Pancreas (tissue), 10 donors: ENCODE results near the gene BCAP31. TPM values are rescaled to one million over a fixed set of nuclear protein-coding genes. Genes with fewer than 3 reads are reported as not detected.
A peak's percentile ranks its signal among the peaks of the same experiment; 100 is the strongest.

ENCODE experiments used
- ATAC-seq, 4 donors: fragments of 200-7000 bp; cut with Tn5 transposase; one replicate each; pipeline versions ENCODE4 v1.8.0 to v1.9.1; 2020; ENCODE audit warnings: mild to moderate bottlenecking in 4 of 4, moderate library complexity in 4 of 4
- DNase-seq, 6 donors: peaks; one replicate each; pipeline ENCODE4 v3.0.0-alpha.2; 2020
- FAIRE-seq: peaks from 2 replicates; lab custom pipeline; 2012; peaks lifted over from hg19 to GRCh38; lab: Jason Lieb, UNC
- H3K27ac ChIP-seq, 4 donors: fragments of 200-600 bp; sonication (generic); 1 replicate in 3 of 4; 2 replicates in 1 of 4; pipeline versions ENCODE4 v1.5.0 to v1.8.0; 2020
- H3K27me3 ChIP-seq, 4 donors: fragments of 200-600 bp; one replicate each; pipeline ENCODE4 v1.8.0; 2021
- H3K36me3 ChIP-seq, 3 donors: fragments of 200-600 bp; sonication (generic) in 1 of 3; one replicate each; pipeline versions ENCODE4 v1.5.0 to v1.8.0; 2020 to 2021
- H3K4me1 ChIP-seq, 3 donors: fragments of 200-600 bp; one replicate each; pipeline ENCODE4 v1.8.0; 2021
- H3K4me3 ChIP-seq, 4 donors: fragments of 200-600 bp; sonication (generic) in 2 of 4; one replicate each; pipeline versions ENCODE4 v1.5.0 to v1.8.0; 2020 to 2021
- H3K9me3 ChIP-seq, 4 donors: fragments of 200-600 bp; one replicate each; pipeline ENCODE4 v1.8.0; 2021
- WGBS, 2 donors: extraction: QIAGEN DNeasy Blood & Tissue Kit; methylation state at CpG; one replicate each; pipeline ENCODE4 v1.1.7; 2013; 5-methylcytosine and 5-hydroxymethylcytosine counted together
- intact Hi-C, 3 donors: fragments of 100-400 bp; cut with DNase I; formaldehyde crosslinking; loops; one replicate each; pipeline versions ENCODE4 v1.11.1 to v1.14.2; 2022
- polyA plus RNA-seq, 2 donors: library from polyadenylated mRNA; stranded (reverse); fragments of 200-250 nt; gene quantifications; one replicate each; pipeline ENCODE4 v1.2.3, GENCODE V29; 2013
- total RNA-seq, 6 donors: library from RNA; stranded (reverse); fragmentation: NEBNext Ultra II Directional in 4 of 6; extraction: Animal tissue kit (Norgen Biotek cat#: 25700) in 4 of 6; gene quantifications; one replicate each; pipeline versions ENCODE4 v1.2.1 to v1.2.4, GENCODE V29; 2021 to 2023
- TF ChIP-seq, protein P1 (sequence below), 4 donors: fragments of 200-600 bp; sonication (generic) in 3 of 4; IDR thresholded peaks; one replicate each; pipeline versions ENCODE4 v1.5.0 to v1.8.0; 2021; ENCODE audit warnings: antibody characterized with exemption in 4 of 4
- donor health status: healthy with polysubstance abuse.
- donor health status: DM: no; HTN: no; CAD: no; lungs with moderate emphysema.
- donor health status: DM: no; HTN: no; CAD: no.
- donor health status: control.
- donor health status: control.
- donor health status: Bipolar disorder and iron deficiency.
- donor health status: DM: yes; HTN: yes; CAD: no.
- donor health status: DM: no; HTN: no; CAD: no.
- donor health status: DM: no; HTN: no; CAD: no.
- donor health status: DM: yes; HTN: yes; CAD: no.

Gene BCAP31
- total and polyA plus RNA-seq, 8 donors = 66.3 to 118 (median 85.6) TPM

DNA sequence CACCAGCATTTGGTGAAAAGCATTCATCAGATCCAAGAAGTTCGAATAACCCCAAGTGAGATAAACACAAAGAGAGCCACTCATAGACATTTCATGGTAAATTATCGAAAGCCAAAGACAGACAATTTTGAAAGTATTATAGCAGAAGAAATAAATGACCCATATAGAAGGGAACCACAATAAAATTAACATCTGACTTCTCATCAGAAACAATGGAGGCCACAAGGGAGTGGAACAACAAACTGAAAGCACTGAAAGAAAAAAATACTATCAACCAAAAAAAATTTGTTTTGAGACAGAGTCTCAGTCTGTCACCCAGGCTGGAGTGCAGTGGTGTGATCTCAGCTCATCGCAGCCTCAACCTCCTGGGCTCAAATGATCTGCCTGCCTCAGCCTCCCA lies 64.9 kb downstream of the BCAP31 start:
- TF ChIP-seq, protein P1, sequence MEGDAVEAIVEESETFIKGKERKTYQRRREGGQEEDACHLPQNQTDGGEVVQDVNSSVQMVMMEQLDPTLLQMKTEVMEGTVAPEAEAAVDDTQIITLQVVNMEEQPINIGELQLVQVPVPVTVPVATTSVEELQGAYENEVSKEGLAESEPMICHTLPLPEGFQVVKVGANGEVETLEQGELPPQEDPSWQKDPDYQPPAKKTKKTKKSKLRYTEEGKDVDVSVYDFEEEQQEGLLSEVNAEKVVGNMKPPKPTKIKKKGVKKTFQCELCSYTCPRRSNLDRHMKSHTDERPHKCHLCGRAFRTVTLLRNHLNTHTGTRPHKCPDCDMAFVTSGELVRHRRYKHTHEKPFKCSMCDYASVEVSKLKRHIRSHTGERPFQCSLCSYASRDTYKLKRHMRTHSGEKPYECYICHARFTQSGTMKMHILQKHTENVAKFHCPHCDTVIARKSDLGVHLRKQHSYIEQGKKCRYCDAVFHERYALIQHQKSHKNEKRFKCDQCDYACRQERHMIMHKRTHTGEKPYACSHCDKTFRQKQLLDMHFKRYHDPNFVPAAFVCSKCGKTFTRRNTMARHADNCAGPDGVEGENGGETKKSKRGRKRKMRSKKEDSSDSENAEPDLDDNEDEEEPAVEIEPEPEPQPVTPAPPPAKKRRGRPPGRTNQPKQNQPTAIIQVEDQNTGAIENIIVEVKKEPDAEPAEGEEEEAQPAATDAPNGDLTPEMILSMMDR (IDR thresholded peaks at IDR 0.05) = no peak
- no peak for FAIRE-seq
- WGBS, 2 donors = 72 to 86% methylated on average over 3 of the region's 3 CpGs
- Histone ChIP-seq H3K36me3 (no peaks in the 10 kb centered on the region), H3K4me3 (no peak overlapping the region), H3K27me3 (peaks cover 0 to 41% (median 3%) of the 10 kb centered on the region in 4 donors), H3K4me1 (no peaks in the 10 kb centered on the region), H3K9me3 (no peaks in the 10 kb centered on the region), H3K27ac (no peak overlapping the region)
- no peak for ATAC-seq
- intact Hi-C loops = no loop called here
- no peak for DNase-seq

DNA sequence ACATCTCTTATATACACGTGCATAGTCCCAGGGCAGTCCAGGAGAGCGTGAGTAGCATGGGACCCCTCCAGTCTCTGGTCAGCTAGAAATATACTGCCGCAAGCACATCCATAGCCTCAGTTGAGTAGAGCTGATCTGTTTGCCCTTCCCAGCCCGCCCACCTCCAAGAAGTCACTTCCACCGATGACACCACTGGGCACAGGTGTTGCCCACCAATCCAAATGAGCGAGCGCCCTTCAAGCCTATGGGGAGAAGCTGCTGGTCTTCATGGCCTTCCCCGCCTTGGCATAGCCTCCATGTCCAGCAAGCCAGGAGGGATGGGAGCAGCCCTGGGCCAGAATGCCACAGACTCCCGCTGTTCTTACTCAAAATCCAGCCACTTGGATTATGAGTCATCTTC lies 67.0 kb downstream of the BCAP31 start:
- Histone ChIP-seq H3K9me3 (peaks cover 0 to 5% (median 0%) of the 10 kb centered on the region in 4 donors), H3K4me1 (no peaks in the 10 kb centered on the region), H3K4me3 (no peak overlapping the region), H3K27me3 (peaks cover 0 to 26% (median 3%) of the 10 kb centered on the region in 4 donors), H3K36me3 (no peaks in the 10 kb centered on the region), H3K27ac (no peak overlapping the region)
- TF ChIP-seq, protein P1 (IDR thresholded peaks at IDR 0.05) = no peak
- FAIRE-seq = no peak
- peak in 2 of 6 donors; percentile 28 to 32 for DNase-seq
- 75 to 78% methylated on average over 9 of the region's 9 CpGs for WGBS, 2 donors
- no peak for ATAC-seq
- intact Hi-C loops = no loop called here

DNA sequence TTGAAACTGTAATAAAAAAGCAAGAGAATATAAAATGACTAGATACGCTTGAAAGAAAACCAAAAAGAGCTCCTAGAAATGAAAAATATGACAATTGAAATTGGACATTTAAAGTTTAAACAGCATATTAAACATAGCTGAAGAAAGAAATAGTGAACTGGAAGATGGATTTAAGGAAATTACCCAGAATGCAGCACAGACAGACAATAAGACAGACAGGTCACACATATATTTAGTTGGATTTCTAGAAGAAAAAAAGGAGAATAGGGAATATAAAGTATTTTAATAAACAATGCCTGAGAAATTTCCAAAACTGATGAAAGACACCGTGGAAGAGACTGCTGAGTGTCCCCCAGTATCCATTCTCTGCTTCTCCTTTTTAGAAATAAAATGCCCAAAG lies 70.6 kb downstream of the BCAP31 start:
- H3K27me3 ChIP-seq = peaks cover 0 to 5% (median 0%) of the 10 kb centered on the region in 4 donors

DNA sequence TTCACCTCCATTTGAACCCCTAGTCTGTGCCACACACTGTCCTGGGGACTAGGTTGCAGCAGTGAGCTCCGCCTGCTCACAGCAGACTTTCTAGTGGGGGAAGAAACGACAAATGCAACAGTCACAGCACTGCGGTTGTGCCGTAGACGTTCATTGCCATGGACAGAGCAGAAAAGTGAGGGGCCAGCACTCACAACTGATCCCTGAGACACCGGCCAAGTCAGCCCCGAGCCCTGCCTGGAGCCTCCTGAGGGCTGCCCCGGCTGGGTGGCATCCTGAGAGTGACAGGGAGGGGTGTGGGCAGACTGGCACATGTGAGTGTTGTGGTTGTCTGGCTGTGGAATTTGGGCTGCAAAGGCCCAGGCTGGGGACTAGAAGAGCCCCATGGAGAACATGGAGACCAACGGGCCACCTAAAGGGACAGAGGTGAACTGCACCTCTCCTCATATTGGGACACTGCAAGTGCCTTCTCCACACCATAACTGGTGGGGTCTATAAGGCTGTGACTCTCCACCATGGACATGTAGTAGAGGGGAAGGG lies 72.6 kb downstream of the BCAP31 start:
- WGBS, 2 donors = 72 to 79% methylated on average over 9 of the region's 9 CpGs
- Histone ChIP-seq H3K4me3 (no peak overlapping the region), H3K36me3 (no peaks in the 10 kb centered on the region), H3K27me3 (peaks cover 0 to 3% (median under 1%) of the 10 kb centered on the region in 4 donors), H3K4me1 (no peaks in the 10 kb centered on the region), H3K9me3 (peaks cover 0 to 5% (median 0%) of the 10 kb centered on the region in 4 donors), H3K27ac (no peak overlapping the region)
- intact Hi-C loops = no loop called here
- FAIRE-seq (no peak), DNase-seq (peak in 2 of 6 donors; percentile 8 to 42), ATAC-seq (peak in 1 of 4 donors; percentile 22)
- TF ChIP-seq, protein P1 (IDR thresholded peaks at IDR 0.05) = no peak

More for the DNA sequence above, 70.6 kb downstream of the BCAP31 start:
- DNase-seq = no peak
- H3K4me1 ChIP-seq = no peaks in the 10 kb centered on the region
- 87 to 94% methylated on average over 2 of the region's 2 CpGs for WGBS, 2 donors
- TF ChIP-seq, protein P1 (IDR thresholded peaks at IDR 0.05) = no peak
- H3K36me3 ChIP-seq = no peaks in the 10 kb centered on the region
- ATAC-seq = no peak
- H3K4me3 ChIP-seq = no peak overlapping the region
- intact Hi-C loops = no loop called here
- no peak overlapping the region for H3K27ac ChIP-seq
- peak; percentile 65 for FAIRE-seq
- H3K9me3 ChIP-seq = peaks cover 0 to 5% (median 0%) of the 10 kb centered on the region in 4 donors

DNA sequence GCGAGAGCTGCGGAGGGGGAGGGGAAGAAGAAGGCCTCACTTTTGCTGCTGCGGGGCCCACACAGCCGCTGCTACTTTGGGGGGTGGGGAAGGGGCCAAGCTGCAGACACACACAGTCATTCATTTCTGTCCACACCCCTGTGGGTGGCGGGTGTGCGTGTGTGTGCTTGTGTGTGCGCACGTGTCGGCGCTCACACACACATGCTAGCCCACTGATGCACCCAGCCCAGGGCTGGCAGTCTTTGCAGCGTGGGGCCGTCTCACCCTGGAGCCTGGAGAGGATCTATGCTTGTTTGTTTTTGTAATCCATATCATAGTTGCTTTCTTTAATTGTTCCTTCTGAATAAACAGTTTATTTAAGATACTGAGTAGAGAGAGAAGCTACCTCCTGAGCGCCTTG lies 73.2 kb downstream of the BCAP31 start:
- Histone ChIP-seq H3K4me1 (no peaks in the 10 kb centered on the region), H3K27me3 (peaks cover 0 to 8% (median 1%) of the 10 kb centered on the region in 4 donors), H3K9me3 (peaks cover 0 to 5% (median 0%) of the 10 kb centered on the region in 4 donors), H3K27ac (no peak overlapping the region), H3K36me3 (no peaks in the 10 kb centered on the region), H3K4me3 (no peak overlapping the region)
- 90 to 92% methylated on average over 13 of the region's 13 CpGs for WGBS, 2 donors
- FAIRE-seq (no peak), ATAC-seq (no peak), DNase-seq (peak in 1 of 6 donors; percentile 28)
- intact Hi-C loops = no loop called here
- TF ChIP-seq, protein P1 (IDR thresholded peaks at IDR 0.05) = no peak
